Activated gamma-delta T cell (primary cell): ENCODE measurements around the gene SHROOM3.

Experiments
- DNase-seq: peaks from one replicate; lab custom pipeline; 2025; lab: John Stamatoyannopoulos, UW

The SHROOM3 gene

GRCh38 chr4:76624931-76625715 lies 190.1 kb downstream of the SHROOM3 start:
- no peak for DNase-seq

GRCh38 chr4:76626686-76627465 lies 191.8 kb downstream of the SHROOM3 start:
- DNase-seq: no peak

GRCh38 chr4:76628251-76628650 lies 193.2 kb downstream of the SHROOM3 start:
- no peak for DNase-seq

GRCh38 chr4:76630741-76631140 lies 195.7 kb downstream of the SHROOM3 start:
- no peak for DNase-seq

GRCh38 chr4:76634220-76634619 lies 199.2 kb downstream of the SHROOM3 start:
- DNase-seq: no peak

- DNase-seq: no peak
Measured at GRCh38 chr4:76637712-76638361, 202.8 kb downstream of the SHROOM3 start.

- no peak for DNase-seq
Measured at GRCh38 chr4:76639288-76639687, 204.3 kb downstream of the SHROOM3 start.

- DNase-seq: no peak
Measured at GRCh38 chr4:76640353-76640910, 205.4 kb downstream of the SHROOM3 start.

GRCh38 chr4:76641351-76641750 lies 206.3 kb downstream of the SHROOM3 start:
- DNase-seq: no peak

GRCh38 chr4:76641758-76642157 lies 206.7 kb downstream of the SHROOM3 start:
- DNase-seq: no peak

- DNase-seq: no peak
Measured at GRCh38 chr4:76644831-76645485, 209.9 kb downstream of the SHROOM3 start.

GRCh38 chr4:76649086-76649485 lies 214.1 kb downstream of the SHROOM3 start:
- DNase-seq: no peak

- no peak for DNase-seq
Measured at GRCh38 chr4:76651616-76652015, 216.6 kb downstream of the SHROOM3 start.

GRCh38 chr4:76652389-76652788 lies 217.4 kb downstream of the SHROOM3 start:
- DNase-seq: no peak

- no peak for DNase-seq
Measured at GRCh38 chr4:76654084-76654483, 219.1 kb downstream of the SHROOM3 start.

- no peak for DNase-seq
Measured at GRCh38 chr4:76654791-76655190, 219.8 kb downstream of the SHROOM3 start.

GRCh38 chr4:76655566-76656479 lies 220.8 kb downstream of the SHROOM3 start:
- DNase-seq: no peak

- no peak for DNase-seq
Measured at GRCh38 chr4:76657443-76657842, 222.4 kb downstream of the SHROOM3 start.

GRCh38 chr4:76658231-76659102 lies 223.4 kb downstream of the SHROOM3 start:
- DNase-seq: no peak

GRCh38 chr4:76659103-76659490 lies 224.1 kb downstream of the SHROOM3 start:
- DNase-seq: no peak
